Central memory CD8-positive, alpha-beta T cell (primary cell): ENCODE data around the gene ROCK2.
A peak's percentile ranks its signal among the peaks of the same experiment; 100 is the strongest.
"Not testable (repeated sequence)": the region's sequence is repeated elsewhere in the genome, so short reads cannot be mapped to it uniquely, and the experiment has no call there.

Experiments
- ATAC-seq: fragments of 150-1000 bp; cut with Tn5 transposase; replicated peaks from 2 replicates; pipeline ENCODE4 v1.10.0; 2022; ENCODE audit warnings: mild to moderate bottlenecking, moderate FRiP score, moderate number of reproducible peaks; ENCODE audit not compliant: poor library complexity, severe bottlenecking; ENCODE audit errors: extremely low read depth
- DNase-seq, 2 donors: peaks; one replicate each; pipeline ENCODE4 v3.0.0; 2021; ENCODE audit warnings: low spot score in 2 of 2
- H3K27ac Mint-ChIP-seq: one replicate; pipeline ENCODE4 v1.8.0; 2022; ENCODE audit warnings: low read depth, mild to moderate bottlenecking, moderate library complexity, mixed read lengths
- H3K27me3 Mint-ChIP-seq: one replicate; pipeline ENCODE4 v1.8.0; 2022; ENCODE audit warnings: mixed read lengths
- H3K36me3 Mint-ChIP-seq: one replicate; pipeline ENCODE4 v1.8.0; 2022; ENCODE audit warnings: mild to moderate bottlenecking, moderate library complexity, mixed read lengths; ENCODE audit not compliant: insufficient read depth
- H3K4me1 Mint-ChIP-seq: one replicate; pipeline ENCODE4 v1.8.0; 2022; ENCODE audit warnings: mixed read lengths
- H3K4me3 Mint-ChIP-seq: one replicate; pipeline ENCODE4 v1.8.0; 2022; ENCODE audit warnings: mild to moderate bottlenecking, moderate library complexity, mixed read lengths
- H3K9me3 Mint-ChIP-seq: one replicate; pipeline ENCODE4 v1.8.0; 2022; ENCODE audit warnings: mixed read lengths

Gene ROCK2

GRCh38 chr2:11186145-11186544 lies 158.3 kb downstream of the ROCK2 start:
- Mint-ChIP-seq H3K4me1 (no peaks in the 10 kb centered on the region), H3K27me3 (no peaks in the 10 kb centered on the region), H3K27ac (no peak overlapping the region), H3K36me3 (peaks cover 28% of the 10 kb centered on the region), H3K9me3 (no peaks in the 10 kb centered on the region), H3K4me3 (no peak overlapping the region)
- DNase-seq: no peak
- ATAC-seq: no peak

DNA sequence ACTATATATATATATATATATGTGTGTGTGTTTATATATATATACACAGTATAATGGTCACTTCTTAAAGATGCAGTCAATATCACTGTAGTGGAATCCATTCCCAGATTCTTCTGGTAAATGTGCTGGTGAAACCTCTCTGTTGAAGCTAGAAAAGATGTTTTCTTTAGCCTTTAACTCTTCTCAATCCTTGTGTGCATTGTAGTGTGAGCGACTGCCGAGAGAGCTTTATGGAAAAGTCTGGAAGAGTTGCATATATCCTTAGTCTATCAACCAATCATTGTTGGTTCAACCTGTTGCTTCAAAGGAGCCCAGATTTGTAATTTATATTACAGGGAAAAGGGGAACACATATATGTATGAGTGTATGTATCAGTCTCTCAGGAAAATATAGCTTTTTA lies 161.5 kb downstream of the ROCK2 start:
- H3K4me3 Mint-ChIP-seq: no peak overlapping the region
- ATAC-seq (no peak), DNase-seq (no peak)
- H3K27ac Mint-ChIP-seq: no peak overlapping the region
- H3K27me3 Mint-ChIP-seq: no peaks in the 10 kb centered on the region
- no peaks in the 10 kb centered on the region for H3K4me1 Mint-ChIP-seq
- no peaks in the 10 kb centered on the region for H3K9me3 Mint-ChIP-seq
- H3K36me3 Mint-ChIP-seq: peaks cover 27% of the 10 kb centered on the region

- no peaks in the 10 kb centered on the region for H3K9me3 Mint-ChIP-seq
- H3K36me3 Mint-ChIP-seq: peaks cover 33% of the 10 kb centered on the region
- H3K27ac Mint-ChIP-seq: no peak overlapping the region
- H3K27me3 Mint-ChIP-seq: no peaks in the 10 kb centered on the region
- DNase-seq: no peak
- no peak for ATAC-seq
- no peak overlapping the region for H3K4me3 Mint-ChIP-seq
- peaks cover 4% of the 10 kb centered on the region for H3K4me1 Mint-ChIP-seq
These were observed 163.8 kb downstream of the ROCK2 start for GRCh38 chr2:11180653-11181052.

DNA sequence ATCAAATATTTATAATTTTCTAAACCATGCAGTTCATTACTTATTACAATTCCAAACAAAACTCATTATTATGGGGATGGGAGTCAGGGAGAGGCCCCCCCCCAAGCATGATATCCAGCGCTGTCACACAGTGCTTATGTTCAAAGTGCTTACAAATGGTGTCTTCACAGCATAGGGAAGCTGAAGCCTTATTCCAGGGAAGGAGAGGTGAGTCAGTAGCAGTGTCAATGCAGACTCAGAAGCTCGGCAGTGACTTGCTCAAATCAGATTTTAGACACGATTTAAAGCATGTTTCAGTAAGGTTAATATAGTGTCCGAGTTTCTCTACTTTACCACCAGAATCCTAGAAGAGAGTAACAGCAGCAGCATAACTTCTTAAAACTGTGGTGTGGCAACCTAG lies 164.5 kb downstream of the ROCK2 start:
- Mint-ChIP-seq H3K9me3 (no peaks in the 10 kb centered on the region), H3K27ac (no peak overlapping the region), H3K4me3 (no peak overlapping the region), H3K27me3 (no peaks in the 10 kb centered on the region), H3K4me1 (peaks cover 11% of the 10 kb centered on the region), H3K36me3 (peaks cover 28% of the 10 kb centered on the region)
- ATAC-seq (no peak), DNase-seq (no peak)

DNA sequence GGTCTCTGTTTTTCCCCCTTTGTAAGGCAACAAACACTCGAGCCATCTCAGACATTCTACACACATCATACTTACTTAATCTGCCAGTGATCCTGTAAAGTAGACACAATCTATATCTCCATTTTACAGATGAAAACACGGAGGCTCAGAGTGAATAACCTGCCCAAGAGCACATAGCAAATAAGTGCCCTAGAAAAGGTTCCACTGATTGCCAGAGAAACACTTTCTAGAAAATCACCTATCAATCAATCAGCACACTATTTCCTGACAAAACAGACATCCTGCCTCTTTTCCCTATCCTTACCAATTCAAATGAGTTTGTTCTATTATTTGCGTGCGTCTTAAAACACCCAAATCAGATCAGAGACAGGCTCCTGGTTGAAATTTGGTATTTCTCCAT lies 165.2 kb downstream of the ROCK2 start:
- no peak overlapping the region for H3K27ac Mint-ChIP-seq
- no peaks in the 10 kb centered on the region for H3K9me3 Mint-ChIP-seq
- H3K4me1 Mint-ChIP-seq: peaks cover 12% of the 10 kb centered on the region
- H3K27me3 Mint-ChIP-seq: no peaks in the 10 kb centered on the region
- ATAC-seq: no peak
- no peak overlapping the region for H3K4me3 Mint-ChIP-seq
- no peak for DNase-seq
- H3K36me3 Mint-ChIP-seq: peaks cover 26% of the 10 kb centered on the region

DNA sequence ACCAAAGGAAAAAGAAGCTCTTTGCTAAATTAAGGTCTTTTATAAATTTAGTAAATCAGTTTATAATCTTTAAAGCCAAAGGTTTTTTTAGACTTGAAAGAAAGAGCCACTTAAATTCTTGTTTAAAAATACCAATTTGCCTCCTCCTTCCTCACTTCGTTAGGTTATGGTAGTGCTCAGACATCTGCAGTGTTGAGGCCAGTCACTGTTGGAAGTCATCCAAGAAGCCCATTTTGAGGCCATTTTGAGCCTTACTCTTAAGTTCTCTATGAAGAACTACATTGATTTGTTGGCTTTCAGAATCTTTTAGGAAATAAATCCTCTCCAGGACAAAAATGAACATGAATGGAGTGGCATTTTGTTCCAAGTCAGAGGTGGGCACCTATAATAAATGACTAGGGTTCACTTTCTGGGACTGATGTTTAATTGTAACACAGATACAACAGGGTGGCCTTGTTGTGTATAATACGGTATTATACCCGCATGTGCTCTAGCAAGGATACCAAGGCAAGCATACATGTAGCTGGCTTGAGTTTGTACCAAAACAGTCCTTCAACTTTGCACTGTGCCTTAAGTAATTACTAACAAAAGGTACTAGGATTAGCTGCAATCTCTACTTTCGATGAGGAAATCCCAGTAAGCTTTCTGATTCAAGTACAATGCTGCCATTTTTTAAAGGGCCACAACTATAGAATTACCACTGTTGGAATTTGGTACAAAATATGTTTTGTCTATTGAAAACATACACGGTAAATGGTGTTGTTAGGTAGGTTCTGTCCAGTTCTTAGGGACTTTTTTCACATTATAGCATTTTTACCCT lies 166.4 kb downstream of the ROCK2 start:
- DNase-seq: no peak
- H3K9me3 Mint-ChIP-seq: no peaks in the 10 kb centered on the region
- H3K4me3 Mint-ChIP-seq: no peak overlapping the region
- no peak overlapping the region for H3K27ac Mint-ChIP-seq
- no peaks in the 10 kb centered on the region for H3K27me3 Mint-ChIP-seq
- no peak for ATAC-seq
- peaks cover 12% of the 10 kb centered on the region for H3K4me1 Mint-ChIP-seq
- H3K36me3 Mint-ChIP-seq: peaks cover 26% of the 10 kb centered on the region

- Mint-ChIP-seq H3K36me3 (peaks cover 15% of the 10 kb centered on the region), H3K27me3 (no peaks in the 10 kb centered on the region), H3K9me3 (no peaks in the 10 kb centered on the region), H3K4me1 (peaks cover 12% of the 10 kb centered on the region), H3K4me3 (no peak overlapping the region), H3K27ac (peak overlapping the region; percentile 23)
- no peak for ATAC-seq
- DNase-seq: no peak
These were observed 169.1 kb downstream of the ROCK2 start for GRCh38 chr2:11175293-11175795.

- no peak for DNase-seq
- peaks cover 12% of the 10 kb centered on the region for H3K36me3 Mint-ChIP-seq
- H3K27ac Mint-ChIP-seq: no peak overlapping the region
- ATAC-seq: no peak
- no peaks in the 10 kb centered on the region for H3K27me3 Mint-ChIP-seq
- no peak overlapping the region for H3K4me3 Mint-ChIP-seq
- peaks cover 15% of the 10 kb centered on the region for H3K4me1 Mint-ChIP-seq
- no peaks in the 10 kb centered on the region for H3K9me3 Mint-ChIP-seq
These were observed 170.2 kb downstream of the ROCK2 start for GRCh38 chr2:11174222-11174621.

DNA sequence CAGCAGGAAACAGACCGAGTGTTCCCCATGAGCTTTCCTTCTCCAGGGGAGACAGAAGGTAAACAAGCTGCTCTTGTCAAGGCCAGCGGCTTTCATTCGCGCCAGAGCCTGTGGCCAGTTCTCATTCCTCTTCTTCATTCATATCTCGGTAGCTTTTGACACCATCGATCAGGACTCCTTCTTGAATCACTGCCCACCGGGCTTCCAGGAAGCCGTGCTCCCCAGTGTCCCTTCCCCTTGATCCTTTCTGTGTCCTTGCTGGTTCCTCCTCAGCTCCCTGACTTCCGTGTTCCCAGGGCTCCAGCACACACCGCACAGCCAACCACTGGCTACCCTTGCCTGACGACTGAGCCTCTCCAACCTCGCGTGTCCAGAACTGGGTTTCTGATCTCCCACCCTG lies 175.1 kb downstream of the ROCK2 start:
- H3K27ac Mint-ChIP-seq: peak overlapping the region; percentile 23
- H3K27me3 Mint-ChIP-seq: no peaks in the 10 kb centered on the region
- peaks cover 5% of the 10 kb centered on the region for H3K4me1 Mint-ChIP-seq
- no peak for ATAC-seq
- peaks cover 1% of the 10 kb centered on the region for H3K36me3 Mint-ChIP-seq
- no peak overlapping the region for H3K4me3 Mint-ChIP-seq
- no peaks in the 10 kb centered on the region for H3K9me3 Mint-ChIP-seq
- no peak for DNase-seq

DNA sequence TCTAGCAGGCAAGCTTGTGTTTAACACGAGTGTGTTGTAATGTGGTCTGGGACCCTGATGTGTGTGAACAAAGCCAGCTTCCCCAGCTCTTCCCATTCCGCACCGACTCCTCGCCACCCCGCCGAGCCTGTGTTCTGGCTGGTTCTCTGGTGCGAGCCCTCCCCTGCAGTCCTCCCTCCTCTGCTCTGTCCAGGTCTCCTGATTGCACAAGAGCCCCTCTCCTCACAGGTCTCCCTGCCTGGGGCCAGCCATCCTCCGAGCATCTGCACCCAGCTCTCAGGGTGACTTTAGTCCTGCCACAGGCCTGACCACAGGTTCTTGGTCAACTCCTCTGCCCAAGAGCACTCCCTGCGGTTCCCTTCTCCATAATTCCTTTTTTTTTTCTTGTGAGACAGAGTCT lies 175.9 kb downstream of the ROCK2 start:
- Mint-ChIP-seq H3K9me3 (no peaks in the 10 kb centered on the region), H3K27me3 (no peaks in the 10 kb centered on the region), H3K4me3 (no peak overlapping the region), H3K36me3 (peaks cover 4% of the 10 kb centered on the region), H3K4me1 (peaks cover 5% of the 10 kb centered on the region), H3K27ac (peak overlapping the region; percentile 23)
- no peak for ATAC-seq
- no peak for DNase-seq

DNA sequence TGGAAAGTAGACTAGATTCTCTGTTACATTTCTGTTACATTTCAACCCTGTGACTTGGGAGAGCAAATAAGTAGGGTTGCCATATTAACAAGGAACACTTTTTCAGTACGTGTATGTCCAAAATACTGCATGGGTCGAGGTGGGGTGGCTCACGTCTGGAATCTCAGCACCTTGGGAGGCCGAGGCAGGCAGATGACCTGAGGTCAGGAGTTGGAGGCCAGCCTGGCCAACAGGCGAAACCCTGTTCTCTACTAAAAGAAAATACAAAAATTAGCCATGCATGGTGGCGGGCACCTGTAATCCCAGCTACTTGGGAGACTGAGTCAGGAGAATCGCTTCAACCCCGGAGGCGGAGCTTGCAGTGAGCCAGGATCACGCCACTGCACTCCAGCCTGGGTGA lies 178.0 kb downstream of the ROCK2 start:
- Mint-ChIP-seq H3K27ac (no peak overlapping the region), H3K9me3 (no peaks in the 10 kb centered on the region), H3K4me1 (peaks cover 5% of the 10 kb centered on the region), H3K27me3 (no peaks in the 10 kb centered on the region), H3K36me3 (peaks cover 6% of the 10 kb centered on the region), H3K4me3 (no peak overlapping the region)
- ATAC-seq (no peak), DNase-seq (no peak)

- not testable (repeated sequence) for H3K9me3 Mint-ChIP-seq, DNase-seq, H3K36me3 Mint-ChIP-seq, H3K27me3 Mint-ChIP-seq, H3K27ac Mint-ChIP-seq, ATAC-seq, H3K4me3 Mint-ChIP-seq
- H3K4me1 Mint-ChIP-seq: peaks cover 16% of the 10 kb centered on the region
These were observed 179.4 kb downstream of the ROCK2 start for GRCh38 chr2:11165046-11165445.

DNA sequence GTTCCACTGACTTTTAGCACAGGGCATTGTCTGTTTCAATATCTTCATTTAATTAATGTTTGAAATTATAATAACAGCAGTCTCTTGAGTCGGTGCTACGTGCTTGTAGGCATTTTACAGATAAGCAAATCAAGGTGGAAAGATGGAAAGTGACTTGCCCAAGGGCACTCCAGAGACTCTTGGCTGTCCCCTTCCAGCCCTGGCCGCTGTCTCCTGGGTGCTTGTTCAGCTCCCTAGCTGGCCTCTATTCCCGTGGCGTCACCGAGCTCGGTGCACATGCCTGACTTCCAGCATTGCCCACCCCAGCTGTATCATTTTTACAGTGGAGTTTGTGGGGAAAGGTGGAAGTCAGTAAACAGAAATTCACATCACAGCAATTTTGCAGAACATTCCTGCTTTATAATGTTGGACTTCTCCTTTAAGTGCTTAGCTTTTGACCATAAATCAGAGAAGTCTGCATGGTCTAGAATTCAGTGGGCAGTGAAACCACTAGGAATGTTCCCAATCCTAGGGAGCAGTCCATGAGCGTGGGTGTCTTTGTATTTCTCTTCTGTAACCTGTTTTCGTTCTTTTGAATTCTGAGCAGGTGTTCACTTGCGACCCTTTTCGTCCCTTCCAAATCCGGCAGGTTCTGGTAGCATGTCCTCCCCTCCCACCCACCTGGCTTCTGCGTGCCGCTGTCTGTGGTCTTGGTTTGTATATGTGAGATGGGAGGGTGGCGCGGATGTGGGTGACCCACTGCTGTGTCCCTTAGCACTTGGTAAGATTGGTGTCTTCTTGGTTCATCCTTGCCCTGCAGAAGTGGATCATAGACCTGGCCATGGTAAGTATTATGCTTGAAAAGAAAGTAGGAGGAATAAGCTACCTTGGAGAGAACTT lies 180.8 kb downstream of the ROCK2 start:
- no peak overlapping the region for H3K27ac Mint-ChIP-seq
- H3K4me3 Mint-ChIP-seq: no peak overlapping the region
- peaks cover 5% of the 10 kb centered on the region for H3K36me3 Mint-ChIP-seq
- H3K27me3 Mint-ChIP-seq: no peaks in the 10 kb centered on the region
- ATAC-seq (no peak), DNase-seq (no peak)
- peaks cover 19% of the 10 kb centered on the region for H3K4me1 Mint-ChIP-seq
- H3K9me3 Mint-ChIP-seq: no peaks in the 10 kb centered on the region
